K562 (cell line): ENCODE measurements around the gene TMEM11.

Source experiments
- EGR1 ChIP-seq: fragments of 450-650 bp; conservative IDR thresholded peaks from 2 replicates; pipeline ENCODE4 v1.6.1; 2017; ENCODE audit warnings: mild to moderate bottlenecking
- FOXM1 ChIP-seq, 2 experiments: fragments of 450-650 bp in 1 of 2; sonication (generic) in 1 of 2; formaldehyde crosslinking in 1 of 2; IDR thresholded peaks; 2 replicates each; pipeline versions ENCODE4 v1.6.1 to v1.9.0; 2017 to 2022; ENCODE audit warnings: low read depth in 2 of 2, mild to moderate bottlenecking in 2 of 2, missing genetic modification reagents in 1 of 2, moderate library complexity in 1 of 2
- MAFG ChIP-seq: fragments of 450-650 bp; conservative IDR thresholded peaks from 2 replicates; pipeline ENCODE4 v1.6.1; 2016; ENCODE audit warnings: missing genetic modification characterization, missing compliant biosample characterization
- MECOM ChIP-seq: fragments of 250-450 bp; sonication (Bioruptor Pico); IDR thresholded peaks from 2 replicates; pipeline ENCODE4 v1.8.0; 2022; ENCODE audit warnings: inconsistent platforms
- NFIC ChIP-seq: fragments of 450-650 bp; IDR thresholded peaks from 2 replicates; pipeline ENCODE4 v1.6.1; 2017; ENCODE audit warnings: mild to moderate bottlenecking, inconsistent platforms
- PTBP1 ChIP-seq: fragments of 200-400 bp; formaldehyde crosslinking; IDR thresholded peaks from 2 replicates; pipeline ENCODE4 v1.6.1; 2017; ENCODE audit warnings: low read depth, low read length
- TBP ChIP-seq: optimal IDR thresholded peaks from 2 replicates; pipeline ENCODE3; 2011; ENCODE audit warnings: low read depth, low read length, improper control_type of control experiment
- TCF7L2 ChIP-seq: fragments of 150-350 bp; IDR thresholded peaks from 2 replicates; pipeline ENCODE4 v1.6.1; 2016; ENCODE audit warnings: low read depth, mild to moderate bottlenecking, low read length, moderate library complexity
- TEAD4 ChIP-seq, 2 experiments: sonication (generic) in 1 of 2; formaldehyde crosslinking in 1 of 2; IDR thresholded peaks; 2 replicates each; pipeline versions ENCODE4 v1.6.1 to v1.8.0; 2012 to 2022; ENCODE audit warnings: borderline replicate concordance in 1 of 2, inconsistent platforms in 1 of 2, low read length in 1 of 2, mild to moderate bottlenecking in 1 of 2, missing genetic modification reagents in 1 of 2
- ZC3H8 ChIP-seq: fragments of 450-650 bp; IDR thresholded peaks from 2 replicates; pipeline ENCODE4 v1.6.1; 2017
- TF ChIP-seq, protein P1 (sequence below), 3 experiments: IDR thresholded peaks in 2 of 3; conservative IDR thresholded peaks in 1 of 3; 2 replicates each; pipeline ENCODE4 v1.5.1; 2011 to 2012; ENCODE audit warnings: low read length in 3 of 3, mild to moderate bottlenecking in 3 of 3, control low read depth in 2 of 3, improper control_type of control experiment in 1 of 3, inconsistent platforms in 1 of 3, low read depth in 1 of 3, mixed read lengths in 1 of 3, moderate library complexity in 1 of 3; ENCODE audit not compliant: insufficient read depth in 2 of 3
- TF ChIP-seq, protein P2 (sequence below): sonication (generic); formaldehyde crosslinking; IDR thresholded peaks from 2 replicates; pipeline ENCODE4 v1.5.0; 2020; ENCODE audit warnings: missing genetic modification reagents
- TF ChIP-seq, protein P3 (sequence below): sonication (generic); formaldehyde crosslinking; IDR thresholded peaks from 2 replicates; pipeline ENCODE4 v1.8.1; 2023; ENCODE audit warnings: mild to moderate bottlenecking, missing genetic modification reagents

DNA sequence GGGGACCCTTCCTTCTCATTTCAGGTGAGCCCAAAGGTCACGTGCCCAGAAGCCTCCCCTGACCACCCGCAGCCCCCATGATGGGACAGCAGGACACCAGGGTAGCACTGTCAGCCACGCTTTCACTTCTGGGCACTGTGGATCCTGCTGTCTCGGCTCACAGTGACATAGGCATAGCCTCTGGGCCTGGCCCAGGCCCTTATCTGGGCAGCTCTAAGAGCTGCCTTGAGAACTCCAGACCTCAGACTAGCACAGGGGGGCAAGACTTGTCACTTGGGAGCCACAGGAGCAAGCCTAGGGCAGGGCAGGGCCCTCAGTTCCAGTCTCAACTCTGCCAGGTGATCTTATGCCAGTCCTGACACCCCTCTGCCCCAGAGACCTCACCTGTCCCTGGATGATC is 34.5 kb upstream of the TMEM11 start:
- no peak for TF ChIP-seq TBP
- no peak for TF ChIP-seq MAFG (tag)
- no peak for TF ChIP-seq NFIC
- TF ChIP-seq, protein P1, sequence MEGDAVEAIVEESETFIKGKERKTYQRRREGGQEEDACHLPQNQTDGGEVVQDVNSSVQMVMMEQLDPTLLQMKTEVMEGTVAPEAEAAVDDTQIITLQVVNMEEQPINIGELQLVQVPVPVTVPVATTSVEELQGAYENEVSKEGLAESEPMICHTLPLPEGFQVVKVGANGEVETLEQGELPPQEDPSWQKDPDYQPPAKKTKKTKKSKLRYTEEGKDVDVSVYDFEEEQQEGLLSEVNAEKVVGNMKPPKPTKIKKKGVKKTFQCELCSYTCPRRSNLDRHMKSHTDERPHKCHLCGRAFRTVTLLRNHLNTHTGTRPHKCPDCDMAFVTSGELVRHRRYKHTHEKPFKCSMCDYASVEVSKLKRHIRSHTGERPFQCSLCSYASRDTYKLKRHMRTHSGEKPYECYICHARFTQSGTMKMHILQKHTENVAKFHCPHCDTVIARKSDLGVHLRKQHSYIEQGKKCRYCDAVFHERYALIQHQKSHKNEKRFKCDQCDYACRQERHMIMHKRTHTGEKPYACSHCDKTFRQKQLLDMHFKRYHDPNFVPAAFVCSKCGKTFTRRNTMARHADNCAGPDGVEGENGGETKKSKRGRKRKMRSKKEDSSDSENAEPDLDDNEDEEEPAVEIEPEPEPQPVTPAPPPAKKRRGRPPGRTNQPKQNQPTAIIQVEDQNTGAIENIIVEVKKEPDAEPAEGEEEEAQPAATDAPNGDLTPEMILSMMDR (IDR thresholded peaks at IDR 0.05 in 2 of 3, conservative IDR thresholded peaks at IDR 0.05 in 1 of 3; ENCODE audit: insufficient read depth in 2 of 3, low read depth in 1 of 3, low read length in 3 of 3): no peak
- TF ChIP-seq PTBP1: no peak
- no peak for TF ChIP-seq FOXM1 (IDR thresholded peaks at IDR 0.05; ENCODE audit: low read depth)
- TF ChIP-seq FOXM1 (CRISPR knock-in tag; IDR thresholded peaks at IDR 0.05; ENCODE audit: low read depth): no peak
- TF ChIP-seq ZC3H8: no peak
- TF ChIP-seq TCF7L2: no peak
- TF ChIP-seq, protein P2, sequence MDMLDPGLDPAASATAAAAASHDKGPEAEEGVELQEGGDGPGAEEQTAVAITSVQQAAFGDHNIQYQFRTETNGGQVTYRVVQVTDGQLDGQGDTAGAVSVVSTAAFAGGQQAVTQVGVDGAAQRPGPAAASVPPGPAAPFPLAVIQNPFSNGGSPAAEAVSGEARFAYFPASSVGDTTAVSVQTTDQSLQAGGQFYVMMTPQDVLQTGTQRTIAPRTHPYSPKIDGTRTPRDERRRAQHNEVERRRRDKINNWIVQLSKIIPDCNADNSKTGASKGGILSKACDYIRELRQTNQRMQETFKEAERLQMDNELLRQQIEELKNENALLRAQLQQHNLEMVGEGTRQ (CRISPR knock-in tag): no peak
- TF ChIP-seq MECOM (CRISPR knock-in tag): no peak
- TF ChIP-seq, protein P3, sequence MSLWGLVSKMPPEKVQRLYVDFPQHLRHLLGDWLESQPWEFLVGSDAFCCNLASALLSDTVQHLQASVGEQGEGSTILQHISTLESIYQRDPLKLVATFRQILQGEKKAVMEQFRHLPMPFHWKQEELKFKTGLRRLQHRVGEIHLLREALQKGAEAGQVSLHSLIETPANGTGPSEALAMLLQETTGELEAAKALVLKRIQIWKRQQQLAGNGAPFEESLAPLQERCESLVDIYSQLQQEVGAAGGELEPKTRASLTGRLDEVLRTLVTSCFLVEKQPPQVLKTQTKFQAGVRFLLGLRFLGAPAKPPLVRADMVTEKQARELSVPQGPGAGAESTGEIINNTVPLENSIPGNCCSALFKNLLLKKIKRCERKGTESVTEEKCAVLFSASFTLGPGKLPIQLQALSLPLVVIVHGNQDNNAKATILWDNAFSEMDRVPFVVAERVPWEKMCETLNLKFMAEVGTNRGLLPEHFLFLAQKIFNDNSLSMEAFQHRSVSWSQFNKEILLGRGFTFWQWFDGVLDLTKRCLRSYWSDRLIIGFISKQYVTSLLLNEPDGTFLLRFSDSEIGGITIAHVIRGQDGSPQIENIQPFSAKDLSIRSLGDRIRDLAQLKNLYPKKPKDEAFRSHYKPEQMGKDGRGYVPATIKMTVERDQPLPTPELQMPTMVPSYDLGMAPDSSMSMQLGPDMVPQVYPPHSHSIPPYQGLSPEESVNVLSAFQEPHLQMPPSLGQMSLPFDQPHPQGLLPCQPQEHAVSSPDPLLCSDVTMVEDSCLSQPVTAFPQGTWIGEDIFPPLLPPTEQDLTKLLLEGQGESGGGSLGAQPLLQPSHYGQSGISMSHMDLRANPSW (CRISPR knock-in tag): no peak
- no peak for TF ChIP-seq EGR1
- no peak for TF ChIP-seq TEAD4 (IDR thresholded peaks at IDR 0.05; ENCODE audit: low read length)
- TF ChIP-seq TEAD4 (CRISPR knock-in tag; IDR thresholded peaks at IDR 0.05; ENCODE audit: borderline replicate concordance): no peak
